ENCODE results near the gene MEDAG.

MEDAG gene

GRCh38 chr13:30870049-30870884 lies 35.8 kb upstream of the MEDAG start:
- Mint-ChIP-seq H3K9me3 (no peaks in the 10 kb centered on the region), H3K4me1 (peaks cover 14% of the 10 kb centered on the region), H3K4me3 (no peak overlapping the region), H3K27ac (peak overlapping the region; percentile 26), H3K36me3 (no peaks in the 10 kb centered on the region)
- ATAC-seq (peak; percentile 85), DNase-seq (ENCODE audit: low spot score in 2 of 2) (no peak)

GRCh38 chr13:30870916-30871587 lies 35.0 kb upstream of the MEDAG start:
- Mint-ChIP-seq H3K4me1 (peaks cover 9% of the 10 kb centered on the region), H3K4me3 (no peak overlapping the region), H3K27ac (no peak overlapping the region), H3K36me3 (no peaks in the 10 kb centered on the region), H3K9me3 (no peaks in the 10 kb centered on the region)
- ATAC-seq (no peak), DNase-seq (ENCODE audit: low spot score in 2 of 2) (no peak)

DNA sequence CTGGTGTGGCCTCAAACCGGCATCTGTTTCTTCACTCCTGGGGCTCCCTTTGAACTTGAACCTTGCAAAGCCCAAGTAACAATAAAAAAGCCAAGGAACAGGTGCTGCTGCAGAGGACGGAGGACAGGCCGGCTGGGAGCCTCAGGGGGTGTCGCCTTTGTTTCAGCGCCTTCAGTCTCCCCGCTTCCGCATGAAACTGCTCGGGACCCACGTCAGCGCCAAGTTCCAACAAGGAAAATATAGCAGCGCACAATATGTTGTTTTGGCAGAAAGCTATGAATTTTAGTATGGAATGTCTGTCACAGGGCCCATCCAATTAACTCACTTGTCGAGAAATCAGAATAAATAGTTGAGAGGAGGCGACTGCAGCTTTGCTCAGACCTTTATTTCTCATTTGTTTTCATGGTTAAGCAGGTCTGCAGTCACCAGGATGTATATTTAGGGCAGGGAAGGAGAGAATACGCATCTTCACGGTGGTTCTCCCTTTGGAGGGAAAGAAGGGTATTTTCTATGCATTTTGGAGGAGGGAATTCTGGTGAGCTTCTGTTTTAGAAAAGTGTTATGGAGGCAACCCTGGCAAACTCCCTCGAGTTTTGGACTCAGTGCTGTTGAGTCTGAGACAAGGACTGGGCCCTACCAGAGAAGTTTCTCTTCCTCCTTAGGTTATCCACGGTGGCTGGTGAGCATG lies 34.3 kb upstream of the MEDAG start:
- peaks cover 9% of the 10 kb centered on the region for H3K4me1 Mint-ChIP-seq
- no peak overlapping the region for H3K27ac Mint-ChIP-seq
- DNase-seq (ENCODE audit: low spot score in 2 of 2) (no peak), ATAC-seq (no peak)
- no peak overlapping the region for H3K4me3 Mint-ChIP-seq
- H3K36me3 Mint-ChIP-seq, result no peaks in the 10 kb centered on the region
- H3K9me3 Mint-ChIP-seq, result no peaks in the 10 kb centered on the region

DNA sequence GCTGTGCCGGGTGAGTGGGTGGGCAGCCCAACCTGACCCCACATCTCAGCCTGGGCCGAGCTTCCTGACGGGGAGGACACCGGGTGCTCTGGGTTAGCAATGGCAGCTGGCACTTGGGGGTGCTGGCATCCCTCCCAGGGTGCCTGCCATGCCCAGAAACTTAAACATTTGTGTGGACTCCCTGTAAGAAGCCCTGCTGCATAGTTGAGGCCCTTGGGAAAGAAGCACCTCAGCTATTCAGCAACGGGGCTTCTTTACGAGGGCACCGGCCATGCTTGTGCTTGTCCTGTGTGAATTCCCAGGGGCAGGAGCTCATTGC lies 33.8 kb upstream of the MEDAG start:
- H3K4me3 Mint-ChIP-seq, result no peak overlapping the region
- peaks cover 9% of the 10 kb centered on the region for H3K4me1 Mint-ChIP-seq
- ATAC-seq (no peak), DNase-seq (ENCODE audit: low spot score in 2 of 2) (no peak)
- no peak overlapping the region for H3K27ac Mint-ChIP-seq
- no peaks in the 10 kb centered on the region for H3K36me3 Mint-ChIP-seq
- H3K9me3 Mint-ChIP-seq, result no peaks in the 10 kb centered on the region

GRCh38 chr13:30872685-30873461 lies 33.2 kb upstream of the MEDAG start:
- H3K27ac Mint-ChIP-seq, result no peak overlapping the region
- H3K4me3 Mint-ChIP-seq, result no peak overlapping the region
- H3K9me3 Mint-ChIP-seq, result no peaks in the 10 kb centered on the region
- no peaks in the 10 kb centered on the region for H3K36me3 Mint-ChIP-seq
- ATAC-seq (no peak), DNase-seq (ENCODE audit: low spot score in 2 of 2) (no peak)
- H3K4me1 Mint-ChIP-seq, result peaks cover 9% of the 10 kb centered on the region

DNA sequence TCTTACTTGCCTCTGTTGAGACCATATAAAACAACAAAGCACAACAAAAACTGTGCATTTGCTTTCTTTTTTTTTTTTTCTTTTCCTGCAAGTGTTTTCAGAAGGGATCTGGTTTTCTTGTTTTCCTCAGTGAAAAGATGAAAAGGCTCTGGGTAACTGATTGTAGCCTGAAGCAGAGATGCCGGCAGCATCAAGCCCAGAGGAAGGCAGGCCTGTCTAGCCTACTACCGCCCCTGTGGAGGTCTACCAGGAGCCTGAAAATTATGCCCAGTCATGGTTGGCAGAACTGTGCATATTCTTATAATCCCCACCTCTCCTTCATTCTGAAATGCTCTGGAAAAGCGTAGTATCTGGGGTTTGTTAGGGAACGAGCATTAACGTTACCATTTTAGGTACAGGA lies 32.6 kb upstream of the MEDAG start:
- peaks cover 9% of the 10 kb centered on the region for H3K4me1 Mint-ChIP-seq
- H3K27ac Mint-ChIP-seq, result no peak overlapping the region
- no peaks in the 10 kb centered on the region for H3K36me3 Mint-ChIP-seq
- ATAC-seq, result no peak
- H3K4me3 Mint-ChIP-seq, result no peak overlapping the region
- no peak for DNase-seq (ENCODE audit: low spot score in 2 of 2)
- H3K9me3 Mint-ChIP-seq, result no peaks in the 10 kb centered on the region

- Mint-ChIP-seq H3K4me1 (peaks cover 9% of the 10 kb centered on the region), H3K4me3 (no peak overlapping the region), H3K36me3 (no peaks in the 10 kb centered on the region), H3K27ac (no peak overlapping the region), H3K9me3 (no peaks in the 10 kb centered on the region)
- no peak for DNase-seq (ENCODE audit: low spot score in 2 of 2)
- ATAC-seq, result no peak
Measured at GRCh38 chr13:30874111-30874510, 32.0 kb upstream of the MEDAG start.

DNA sequence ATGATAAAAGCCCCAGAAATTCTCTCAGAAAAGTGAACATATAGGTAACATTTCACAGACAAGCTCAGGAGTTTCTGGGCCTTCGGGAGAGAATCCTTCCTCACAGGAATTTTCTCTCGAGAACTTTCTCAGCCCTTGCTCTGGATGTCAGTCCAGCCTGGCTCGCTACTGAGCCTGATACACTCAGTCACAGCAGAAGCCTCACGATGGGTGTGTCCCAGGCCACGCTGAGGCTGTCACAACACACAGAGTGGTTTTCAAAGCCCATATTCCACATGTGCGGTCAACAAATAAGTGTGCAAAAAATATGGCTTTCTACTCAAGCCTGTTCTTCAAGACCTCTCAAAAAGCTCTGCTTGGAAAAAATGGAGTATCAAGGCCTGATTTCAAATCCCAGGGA lies 31.5 kb upstream of the MEDAG start:
- DNase-seq (ENCODE audit: low spot score in 2 of 2) (no peak), ATAC-seq (no peak)
- H3K27ac Mint-ChIP-seq, result no peak overlapping the region
- H3K4me3 Mint-ChIP-seq, result no peak overlapping the region
- H3K9me3 Mint-ChIP-seq, result no peaks in the 10 kb centered on the region
- H3K4me1 Mint-ChIP-seq, result peaks cover 9% of the 10 kb centered on the region
- H3K36me3 Mint-ChIP-seq, result no peaks in the 10 kb centered on the region

- no peaks in the 10 kb centered on the region for H3K9me3 Mint-ChIP-seq
- no peak overlapping the region for H3K27ac Mint-ChIP-seq
- no peaks in the 10 kb centered on the region for H3K4me1 Mint-ChIP-seq
- ATAC-seq (no peak), DNase-seq (ENCODE audit: low spot score in 2 of 2) (no peak)
- H3K36me3 Mint-ChIP-seq, result no peaks in the 10 kb centered on the region
- H3K4me3 Mint-ChIP-seq, result no peak overlapping the region
Measured at GRCh38 chr13:30877335-30877734, 28.7 kb upstream of the MEDAG start.

GRCh38 chr13:30880151-30880855 lies 25.8 kb upstream of the MEDAG start:
- Mint-ChIP-seq H3K9me3 (peaks cover 4% of the 10 kb centered on the region), H3K27ac (no peak overlapping the region), H3K4me3 (no peak overlapping the region), H3K36me3 (no peaks in the 10 kb centered on the region), H3K4me1 (peaks cover 12% of the 10 kb centered on the region)
- ATAC-seq, result no peak
- no peak for DNase-seq (ENCODE audit: low spot score in 2 of 2)

DNA sequence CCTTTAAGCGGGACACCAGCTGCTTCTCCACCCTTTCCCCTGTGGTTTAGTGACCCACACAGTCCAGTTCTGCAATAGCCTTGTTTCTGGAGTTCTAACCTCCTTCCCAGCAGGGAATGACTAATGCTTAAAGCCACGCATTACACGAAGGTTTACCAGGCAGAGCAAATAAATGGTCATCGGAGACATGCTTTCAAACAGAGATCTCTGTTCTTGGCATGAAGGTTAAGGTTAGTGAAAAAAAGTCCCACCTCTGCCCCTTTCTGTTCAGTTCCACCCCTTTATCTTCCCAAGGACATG lies 25.3 kb upstream of the MEDAG start:
- DNase-seq (ENCODE audit: low spot score in 2 of 2) (no peak), ATAC-seq (no peak)
- no peak overlapping the region for H3K4me3 Mint-ChIP-seq
- H3K4me1 Mint-ChIP-seq, result peaks cover 13% of the 10 kb centered on the region
- H3K36me3 Mint-ChIP-seq, result no peaks in the 10 kb centered on the region
- peaks cover 4% of the 10 kb centered on the region for H3K9me3 Mint-ChIP-seq
- no peak overlapping the region for H3K27ac Mint-ChIP-seq

GRCh38 chr13:30881191-30881651 lies 24.9 kb upstream of the MEDAG start:
- peaks cover 13% of the 10 kb centered on the region for H3K4me1 Mint-ChIP-seq

GRCh38 chr13:30882026-30882850 lies 23.8 kb upstream of the MEDAG start:
- Mint-ChIP-seq H3K4me1 (peaks cover 13% of the 10 kb centered on the region), H3K9me3 (peaks cover 4% of the 10 kb centered on the region), H3K27ac (no peak overlapping the region), H3K36me3 (no peaks in the 10 kb centered on the region), H3K4me3 (no peak overlapping the region)
- ATAC-seq (no peak), DNase-seq (ENCODE audit: low spot score in 2 of 2) (no peak)

More at GRCh38 chr13:30881191-30881651, 24.9 kb upstream of the MEDAG start:
- Mint-ChIP-seq H3K27ac (no peak overlapping the region), H3K9me3 (peaks cover 4% of the 10 kb centered on the region), H3K36me3 (no peaks in the 10 kb centered on the region), H3K4me3 (no peak overlapping the region)
- no peak for ATAC-seq
- no peak for DNase-seq (ENCODE audit: low spot score in 2 of 2)

Data from stimulated activated effector memory CD8-positive, alpha-beta T cell treated with anti-CD3 and anti-CD28 coated beads, Interleukin-12 subunit alpha, Interleukin-12 subunit beta, amount 100 ng/mL, for 72 hours (primary cell).